ENCODE data around the gene EVPL. TPM values are rescaled to one million over a fixed set of nuclear protein-coding genes. Genes with fewer than 3 reads are reported as not detected.
"Not testable (repeated sequence)": the region's sequence is repeated elsewhere in the genome, so short reads cannot be mapped to it uniquely, and the experiment has no call there.

The EVPL gene
- total and polyA plus RNA-seq, 2 donors (not counting 3 experiments of a cell fraction or from before 2014, with no cell fraction given) = not detected

DNA sequence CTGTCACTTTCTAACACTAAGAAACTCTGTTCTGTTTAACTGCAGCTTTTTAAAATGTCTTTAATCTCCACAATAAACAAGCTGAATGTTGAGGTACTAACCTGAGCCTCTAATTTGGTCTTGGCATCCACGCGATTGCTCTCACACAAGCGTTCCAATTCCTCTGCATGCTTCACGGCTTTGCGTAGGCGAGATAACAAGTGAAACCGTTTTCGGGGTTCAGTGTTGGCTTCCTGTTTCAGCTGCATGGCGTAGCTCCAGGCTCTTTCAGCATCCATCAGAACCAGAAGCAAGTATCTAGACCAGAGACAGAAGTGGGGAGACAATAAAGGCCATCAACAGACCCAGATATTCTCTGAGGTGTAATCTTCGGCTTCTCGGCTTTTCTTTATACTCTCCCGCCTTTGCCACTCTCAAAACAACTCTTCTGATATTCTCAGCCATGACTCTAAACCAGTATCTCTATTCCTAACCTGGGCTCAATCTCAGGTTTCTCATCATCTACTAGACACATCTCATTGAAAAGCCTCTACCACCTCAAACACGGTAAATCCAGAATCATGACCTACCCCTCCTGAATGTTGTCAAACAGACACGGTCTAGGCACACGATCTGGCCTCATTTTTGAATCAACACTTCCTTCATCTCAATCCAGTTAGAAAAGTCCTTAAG lies 36.9 kb upstream of the EVPL start:
- Histone ChIP-seq H3K4me3 (replicated peaks in 1 of 3; ENCODE audit: insufficient read depth in 1 of 3, low read depth in 1 of 3, low read length in 3 of 3) (no peak overlapping the region), H3K27ac (ENCODE audit: insufficient read depth, low read depth, low read length) (no peak overlapping the region), H3K4me1 (ENCODE audit: control insufficient read depth, extremely low read depth, insufficient read depth, low read length) (no peaks in the 10 kb centered on the region), H4K20me1 (replicated peaks; ENCODE audit: control insufficient read depth, extremely low read depth, insufficient read depth, low read length) (peaks cover 2% of the 10 kb centered on the region), H3K9ac (replicated peaks; ENCODE audit: extremely low read depth, insufficient read depth, low read length) (no peak overlapping the region), H2AFZ (ENCODE audit: low read depth, low read length) (no peak overlapping the region), H3K4me2 (ENCODE audit: insufficient read depth, low read length) (no peak overlapping the region), H3K79me2 (ENCODE audit: control insufficient read depth, insufficient read depth, low read length) (peaks cover 7% of the 10 kb centered on the region), H3K9me1 (replicated peaks; ENCODE audit: control insufficient read depth, extremely low read depth, insufficient read depth, low read length) (no peaks in the 10 kb centered on the region), H3K36me3 (ENCODE audit: control insufficient read depth in 2 of 2, extremely low read depth in 1 of 2, insufficient read depth in 2 of 2, low read length in 2 of 2) (peaks cover 32 to 53% of the 10 kb centered on the region in 2 experiments), H3K9me3 (replicated peaks; ENCODE audit: control insufficient read depth, insufficient read depth, low read length) (no peaks in the 10 kb centered on the region), H3K27me3 (ENCODE audit: control insufficient read depth in 2 of 2, insufficient read depth in 2 of 2, low read length in 2 of 2) (no peaks in the 10 kb centered on the region)
- DNase-seq (ENCODE audit: low read depth, low spot score) = no peak
- no peak for FAIRE-seq
- dilution Hi-C loops (cut with MboI; ENCODE audit: extremely low pct_ligation_motif_present, low sequenced_read_pairs) (no loop called here), intact Hi-C loops (cut with micrococcal nuclease) (no loop called here)
- POLR2A ChIA-PET = interaction anchor here (0.9 kb wide), 1 partner anchor 8 kb away, joined by 8 read pairs; the partner anchor contains the start of gene SRP68
- TF ChIP-seq GATA2 (IDR thresholded peaks at IDR 0.05; ENCODE audit: insufficient read depth, insufficient read length, low read depth, low read length) (no peak), JUN (IDR thresholded peaks at IDR 0.05; ENCODE audit: borderline replicate concordance, insufficient read depth, insufficient read length, low read depth) (no peak), FOS (IDR thresholded peaks at IDR 0.05; ENCODE audit: borderline replicate concordance, insufficient read depth, low read length) (no peak), MAX (IDR thresholded peaks at IDR 0.05; ENCODE audit: insufficient read depth, insufficient read length) (no peak), POLR2A (IDR thresholded peaks at IDR 0.05; ENCODE audit: low read depth, low read length) (no peak), MYC (IDR thresholded peaks at IDR 0.05; ENCODE audit: low read depth, low read length) (no peak), POLR2AphosphoS5 (IDR thresholded peaks at IDR 0.05; ENCODE audit: insufficient read depth, low read depth, low read length) (no peak), EZH2 (IDR thresholded peaks at IDR 0.05; ENCODE audit: borderline replicate concordance, low read depth, low read length, severe bottlenecking) (no peak)
- TF ChIP-seq, protein P1, sequence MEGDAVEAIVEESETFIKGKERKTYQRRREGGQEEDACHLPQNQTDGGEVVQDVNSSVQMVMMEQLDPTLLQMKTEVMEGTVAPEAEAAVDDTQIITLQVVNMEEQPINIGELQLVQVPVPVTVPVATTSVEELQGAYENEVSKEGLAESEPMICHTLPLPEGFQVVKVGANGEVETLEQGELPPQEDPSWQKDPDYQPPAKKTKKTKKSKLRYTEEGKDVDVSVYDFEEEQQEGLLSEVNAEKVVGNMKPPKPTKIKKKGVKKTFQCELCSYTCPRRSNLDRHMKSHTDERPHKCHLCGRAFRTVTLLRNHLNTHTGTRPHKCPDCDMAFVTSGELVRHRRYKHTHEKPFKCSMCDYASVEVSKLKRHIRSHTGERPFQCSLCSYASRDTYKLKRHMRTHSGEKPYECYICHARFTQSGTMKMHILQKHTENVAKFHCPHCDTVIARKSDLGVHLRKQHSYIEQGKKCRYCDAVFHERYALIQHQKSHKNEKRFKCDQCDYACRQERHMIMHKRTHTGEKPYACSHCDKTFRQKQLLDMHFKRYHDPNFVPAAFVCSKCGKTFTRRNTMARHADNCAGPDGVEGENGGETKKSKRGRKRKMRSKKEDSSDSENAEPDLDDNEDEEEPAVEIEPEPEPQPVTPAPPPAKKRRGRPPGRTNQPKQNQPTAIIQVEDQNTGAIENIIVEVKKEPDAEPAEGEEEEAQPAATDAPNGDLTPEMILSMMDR (IDR thresholded peaks at IDR 0.05; ENCODE audit: extremely low read depth in 1 of 2, insufficient read depth in 1 of 2, low read depth in 1 of 2, low read length in 2 of 2) = no peak
- BruUV-seq (replicated peaks) = no TSS peak
- CTCF ChIA-PET = interaction anchor here (0.6 to 1.2 kb wide), 3 partner anchors 15 to 113 kb away, joined by 3 read pairs; no protein-coding TSS in a partner anchor

GRCh38 chr17:76058264-76058663 lies 31.2 kb upstream of the EVPL start:
- CTCF ChIA-PET = interaction anchor here (1.3 kb wide), 2 partner anchors 44 to 221 kb away, joined by 3 read pairs; no protein-coding TSS in a partner anchor
- H3K9me3 ChIP-seq (replicated peaks; ENCODE audit: control insufficient read depth, insufficient read depth, low read length); H3K79me2 ChIP-seq (ENCODE audit: control insufficient read depth, insufficient read depth, low read length); H2AFZ ChIP-seq (ENCODE audit: low read depth, low read length); DNase-seq (ENCODE audit: low read depth, low spot score); H3K9me1 ChIP-seq (replicated peaks; ENCODE audit: control insufficient read depth, extremely low read depth, insufficient read depth, low read length); intact Hi-C loops (cut with micrococcal nuclease); H3K4me2 ChIP-seq (ENCODE audit: insufficient read depth, low read length); H3K9ac ChIP-seq (replicated peaks; ENCODE audit: extremely low read depth, insufficient read depth, low read length); H4K20me1 ChIP-seq (replicated peaks; ENCODE audit: control insufficient read depth, extremely low read depth, insufficient read depth, low read length); dilution Hi-C loops (cut with MboI; ENCODE audit: extremely low pct_ligation_motif_present, low sequenced_read_pairs); POLR2A ChIA-PET; H3K27me3 ChIP-seq (ENCODE audit: control insufficient read depth in 2 of 2, insufficient read depth in 2 of 2, low read length in 2 of 2); FAIRE-seq; H3K27ac ChIP-seq (ENCODE audit: insufficient read depth, low read depth, low read length); BruUV-seq (replicated peaks); H3K4me3 ChIP-seq (replicated peaks in 1 of 3; ENCODE audit: insufficient read depth in 1 of 3, low read depth in 1 of 3, low read length in 3 of 3): not testable (repeated sequence)
- Histone ChIP-seq H3K36me3 (ENCODE audit: control insufficient read depth in 2 of 2, extremely low read depth in 1 of 2, insufficient read depth in 2 of 2, low read length in 2 of 2) (peaks cover 22 to 27% of the 10 kb centered on the region in 2 experiments), H3K4me1 (ENCODE audit: control insufficient read depth, extremely low read depth, insufficient read depth, low read length) (peaks cover 15% of the 10 kb centered on the region)
